Forelimb muscle (tissue), 1 donor: ENCODE data around the gene WDR45B. TPM values are rescaled to one million over a fixed set of nuclear protein-coding genes. Genes with fewer than 3 reads are reported as not detected.

Source experiments
- DNase-seq: peaks from one replicate; pipeline ENCODE4 v3.0.0-alpha.2; 2013; ENCODE audit warnings: low read depth
- polyA plus RNA-seq: library from polyadenylated mRNA; unstranded; fragments of 120-200 nt; gene quantifications from one replicate; pipeline ENCODE4 v1.2.1, GENCODE V29; 2013; ENCODE audit not compliant: insufficient read length

Gene WDR45B
- polyA plus RNA-seq, 1 donor: 56.1 TPM

- no peak for DNase-seq
Measured at GRCh38 chr17:82600731-82601446, 47.4 kb downstream of the WDR45B start.

- DNase-seq: no peak
Measured at GRCh38 chr17:82599674-82600661, 48.3 kb downstream of the WDR45B start.

- no peak for DNase-seq
Measured at GRCh38 chr17:82598256-82599119, 49.8 kb downstream of the WDR45B start.

- DNase-seq: no peak
Measured at GRCh38 chr17:82596837-82597672, 51.2 kb downstream of the WDR45B start.

GRCh38 chr17:82596296-82596695, 51.9 kb downstream of the WDR45B start:
- DNase-seq: no peak

GRCh38 chr17:82595893-82596292, 52.4 kb downstream of the WDR45B start:
- no peak for DNase-seq

GRCh38 chr17:82594571-82594970, 53.7 kb downstream of the WDR45B start:
- no peak for DNase-seq

- DNase-seq: no peak
Measured at GRCh38 chr17:82593590-82594087, 54.6 kb downstream of the WDR45B start.

- peak; percentile 70 for DNase-seq
Measured at GRCh38 chr17:82592767-82593589, 55.3 kb downstream of the WDR45B start.

- DNase-seq: no peak
Measured at GRCh38 chr17:82592289-82592766, 55.9 kb downstream of the WDR45B start.

- no peak for DNase-seq
Measured at GRCh38 chr17:82590881-82591539, 57.2 kb downstream of the WDR45B start.

GRCh38 chr17:82590216-82590615, 58.0 kb downstream of the WDR45B start:
- no peak for DNase-seq

GRCh38 chr17:82589851-82590180, 58.4 kb downstream of the WDR45B start:
- DNase-seq: no peak

- DNase-seq: no peak
Measured at GRCh38 chr17:82588266-82589175, 59.7 kb downstream of the WDR45B start.

- no peak for DNase-seq
Measured at GRCh38 chr17:82587234-82588086, 60.8 kb downstream of the WDR45B start.

- no peak for DNase-seq
Measured at GRCh38 chr17:82586576-82587233, 61.5 kb downstream of the WDR45B start.
